IMR-90 (cell line): Measurements from ENCODE around the gene GLT1D1. TPM values are rescaled to one million over a fixed set of nuclear protein-coding genes. Genes with fewer than 3 reads are reported as not detected.
A peak's percentile ranks its signal among the peaks of the same experiment; 100 is the strongest.

ENCODE experiments used
- ATAC-seq: fragments of 200-7000 bp; cut with Tn5 transposase; 2 replicates; pipeline ENCODE4 v1.9.1; 2020; ENCODE audit warnings: low read depth, mild to moderate bottlenecking, moderate library complexity
- BruUV-seq: library from RNA; stranded (reverse); fragments of 400-500 nt; replicated peaks from 2 replicates; lab custom pipeline; 2021; lab: Mats Ljungman, UMichigan
- CTCF ChIA-PET: fragments of 300-600 bp; formaldehyde crosslinking; extraction: SDS; loops from one replicate; lab custom pipeline; 2021; ENCODE audit warnings: antibody characterized with exemption; lab: Yijun Ruan, JAX
- POLR2A ChIA-PET: fragments of 300-600 bp; sonication (Branson Sonifier 250); formaldehyde crosslinking; loops from one replicate; lab custom pipeline; 2022; ENCODE audit warnings: antibody characterized with exemption; ENCODE audit not compliant: unreplicated experiment; lab: Charles Lee
- DNase-seq: peaks from one replicate; pipeline ENCODE4 v3.0.0; 2013
- H2AFZ ChIP-seq: replicated peaks from 2 replicates; pipeline ENCODE3; 2013; ENCODE audit warnings: low read length, mild to moderate bottlenecking; ENCODE audit not compliant: poor library complexity
- H2AK5ac ChIP-seq: 2 replicates; pipeline ENCODE4 v1.6.1; 2013; ENCODE audit warnings: low read depth, low read length, inconsistent platforms
- H2AK9ac ChIP-seq: replicated peaks from 2 replicates; pipeline ENCODE3; 2013; ENCODE audit warnings: mild to moderate bottlenecking, low read depth, low read length, moderate library complexity; ENCODE audit not compliant: poor library complexity
- H2BK120ac ChIP-seq: 2 replicates; pipeline ENCODE4 v1.6.1; 2013; ENCODE audit warnings: low read depth, low read length, inconsistent platforms
- H2BK15ac ChIP-seq: 3 replicates; pipeline ENCODE4 v1.6.1; 2013; ENCODE audit warnings: low read depth, low read length, inconsistent platforms
- H2BK20ac ChIP-seq: 2 replicates; pipeline ENCODE4 v1.6.1; 2013; ENCODE audit warnings: low read depth, mild to moderate bottlenecking, inconsistent platforms, low read length, moderate library complexity
- H2BK5ac ChIP-seq: 2 replicates; pipeline ENCODE4 v1.6.1; 2013; ENCODE audit warnings: mild to moderate bottlenecking, low read depth, low read length, inconsistent platforms; ENCODE audit not compliant: poor library complexity, severe bottlenecking
- H3K14ac ChIP-seq: replicated peaks from 2 replicates; pipeline ENCODE4 v1.6.1; 2013; ENCODE audit warnings: low read depth, low read length, inconsistent platforms
- H3K18ac ChIP-seq: 2 replicates; pipeline ENCODE4 v1.6.1; 2013; ENCODE audit warnings: low read depth, low read length, control low read depth
- H3K23ac ChIP-seq: 2 replicates; pipeline ENCODE4 v1.6.1; 2013; ENCODE audit warnings: low read depth, low read length, inconsistent platforms
- H3K27ac ChIP-seq: 2 replicates; pipeline ENCODE4 v1.5.1; 2013; ENCODE audit warnings: mild to moderate bottlenecking, control low read depth, low read length; ENCODE audit not compliant: insufficient read depth
- H3K27me3 ChIP-seq: 2 replicates; pipeline ENCODE4 v1.6.1; 2013; ENCODE audit warnings: low read length; ENCODE audit not compliant: control insufficient read depth, insufficient read depth
- H3K36me3 ChIP-seq: 2 replicates; pipeline ENCODE4 v1.6.1; 2013; ENCODE audit warnings: low read length, mixed read lengths; ENCODE audit not compliant: control insufficient read depth, insufficient read depth
- H3K4ac ChIP-seq: 2 replicates; pipeline ENCODE4 v1.6.1; 2013; ENCODE audit warnings: low read depth, low read length, inconsistent platforms
- H3K4me1 ChIP-seq: 2 replicates; pipeline ENCODE4 v1.6.1; 2013; ENCODE audit warnings: low read length, mixed read lengths; ENCODE audit not compliant: control insufficient read depth, insufficient read depth
- H3K4me2 ChIP-seq: 2 replicates; pipeline ENCODE4 v1.6.1; 2013; ENCODE audit warnings: low read depth, mild to moderate bottlenecking, control low read depth, low read length, moderate library complexity
- H3K4me3 ChIP-seq: 2 replicates; pipeline ENCODE4 v1.5.1; 2013; ENCODE audit warnings: low read depth, mild to moderate bottlenecking, control low read depth, low read length, moderate library complexity; ENCODE audit not compliant: insufficient read depth
- H3K56ac ChIP-seq: 2 replicates; pipeline ENCODE4 v1.6.1; 2013; ENCODE audit warnings: low read length, inconsistent platforms; ENCODE audit not compliant: insufficient read depth; ENCODE audit errors: extremely low read depth
- H3K79me1 ChIP-seq, 2 experiments: 2 replicates each; pipeline ENCODE4 v1.6.1; 2013; ENCODE audit warnings: low read length in 2 of 2, inconsistent platforms in 1 of 2, low read depth in 1 of 2
- H3K9ac ChIP-seq: 2 replicates; pipeline ENCODE4 v1.6.1; 2013; ENCODE audit warnings: low read depth, low read length, control low read depth
- H3K9me1 ChIP-seq: 2 replicates; pipeline ENCODE4 v1.6.1; 2013; ENCODE audit warnings: low read length, inconsistent platforms; ENCODE audit not compliant: insufficient read depth
- H3K9me3 ChIP-seq: 2 replicates; pipeline ENCODE4 v1.6.1; 2013; ENCODE audit warnings: low read length; ENCODE audit not compliant: control insufficient read depth, insufficient read depth
- H4K20me1 ChIP-seq: 2 replicates; pipeline ENCODE4 v1.6.1; 2013; ENCODE audit warnings: low read length, inconsistent platforms; ENCODE audit not compliant: insufficient read depth
- H4K5ac ChIP-seq: 2 replicates; pipeline ENCODE4 v1.6.1; 2013; ENCODE audit warnings: mild to moderate bottlenecking, low read depth, low read length, control low read depth
- H4K8ac ChIP-seq, 2 experiments: 2 replicates each; pipeline ENCODE4 v1.6.1; 2013; ENCODE audit warnings: low read depth in 2 of 2, low read length in 2 of 2, control low read depth in 1 of 2, inconsistent platforms in 1 of 2
- H4K91ac ChIP-seq: 2 replicates; pipeline ENCODE4 v1.6.1; 2013; ENCODE audit warnings: low read depth, low read length, inconsistent platforms; ENCODE audit not compliant: insufficient read depth
- BHLHE40 ChIP-seq: fragments of 150-350 bp; IDR thresholded peaks from 2 replicates; pipeline ENCODE4 v1.6.1; 2016; ENCODE audit warnings: mild to moderate bottlenecking, low read depth, low read length
- CEBPB ChIP-seq: IDR thresholded peaks from 2 replicates; pipeline ENCODE4 v1.6.1; 2012; ENCODE audit warnings: low read depth, low read length, improper control_type of control experiment
- CHD1 ChIP-seq: IDR thresholded peaks from 2 replicates; pipeline ENCODE4 v1.6.1; 2012; ENCODE audit warnings: low read depth, low read length, improper control_type of control experiment
- FOS ChIP-seq: fragments of 150-350 bp; IDR thresholded peaks from 2 replicates; pipeline ENCODE4 v1.6.1; 2016; ENCODE audit warnings: low read depth, low read length
- MAFK ChIP-seq: IDR thresholded peaks from 2 replicates; pipeline ENCODE4 v1.6.1; 2012; ENCODE audit warnings: low read depth, low read length, improper control_type of control experiment
- MAZ ChIP-seq: IDR thresholded peaks from 2 replicates; pipeline ENCODE4 v1.6.1; 2012; ENCODE audit warnings: low read depth, mild to moderate bottlenecking, low read length, improper control_type of control experiment, moderate library complexity, borderline replicate concordance
- MXI1 ChIP-seq: IDR thresholded peaks from 2 replicates; pipeline ENCODE4 v1.6.1; 2012; ENCODE audit warnings: low read depth, mild to moderate bottlenecking, low read length, moderate library complexity, borderline replicate concordance
- NFE2L2 ChIP-seq: fragments of 150-350 bp; IDR thresholded peaks from 2 replicates; pipeline ENCODE4 v1.6.1; 2016; ENCODE audit warnings: low read depth, mild to moderate bottlenecking, low read length
- POLR2A ChIP-seq: IDR thresholded peaks from 2 replicates; pipeline ENCODE4 v1.6.1; 2012; ENCODE audit warnings: mild to moderate bottlenecking, low read depth, low read length
- RAD21 ChIP-seq: IDR thresholded peaks from 2 replicates; pipeline ENCODE4 v1.6.1; 2012; ENCODE audit warnings: low read length, improper control_type of control experiment
- RCOR1 ChIP-seq: IDR thresholded peaks from 2 replicates; pipeline ENCODE4 v1.6.1; 2012; ENCODE audit warnings: mild to moderate bottlenecking, low read length, improper control_type of control experiment; ENCODE audit not compliant: insufficient replicate concordance
- RFX5 ChIP-seq: IDR thresholded peaks from 2 replicates; pipeline ENCODE4 v1.8.0; 2012; ENCODE audit warnings: low read depth, mild to moderate bottlenecking, low read length, moderate library complexity
- SMC3 ChIP-seq: fragments of 150-350 bp; IDR thresholded peaks from 2 replicates; pipeline ENCODE4 v1.6.1; 2016; ENCODE audit warnings: low read depth, mild to moderate bottlenecking, antibody characterized with exemption, low read length, moderate library complexity
- WGBS, 2 experiments: methylation state at CpG; one replicate each; pipeline versions ENCODE4 v1.1.5 to v1.1.7; 2013; ENCODE audit warnings: missing lambda C conversion rate in 2 of 2; ENCODE audit not compliant: insufficient read length in 1 of 2; ENCODE audit errors: extremely low coverage in 2 of 2; 5-methylcytosine and 5-hydroxymethylcytosine counted together
- dilution Hi-C: fragments of 300-500 bp; cut with HindIII; formaldehyde crosslinking; loops from one replicate; pipeline ENCODE4 v1.14.3; 2018; ENCODE audit warnings: low sequenced_read_pairs; ENCODE audit not compliant: unreplicated experiment
- in situ Hi-C: fragments of 300-500 bp; cut with MboI; formaldehyde crosslinking; loops from 3 replicates; pipeline ENCODE4 v1.14.3; 2019; ENCODE audit warnings: low sequenced_read_pairs, inconsistent platforms, mixed read lengths
- intact Hi-C: fragments of 100-400 bp; cut with micrococcal nuclease; formaldehyde crosslinking; loops from 2 replicates; pipeline ENCODE4 v1.10.0; 2022
- polyA plus RNA-seq, 3 experiments: library from polyadenylated mRNA; depleted of rRNA; stranded (reverse); fragments of >200 nt; gene quantifications; 2 replicates each; pipeline ENCODE4 v1.2.3, GENCODE V29; 2012; ENCODE audit warnings: low replicate concordance in 1 of 3
- total RNA-seq: library from RNA; depleted of rRNA; stranded (reverse); fragments of >200 nt; gene quantifications from 2 replicates; pipeline ENCODE4 v1.2.3, GENCODE V29; 2012
- TF ChIP-seq, protein P1 (sequence below): conservative IDR thresholded peaks from 2 replicates; pipeline ENCODE4 v1.5.1; 2012; ENCODE audit warnings: mild to moderate bottlenecking, low read depth, low read length, improper control_type of control experiment
- TF ChIP-seq, protein P2 (sequence below): fragments of 150-350 bp; IDR thresholded peaks from 2 replicates; pipeline ENCODE4 v1.6.1; 2017; ENCODE audit warnings: mild to moderate bottlenecking, antibody characterized with exemption, low read length, low read depth
- TF ChIP-seq, protein P3 (sequence below): fragments of 150-350 bp; IDR thresholded peaks from 2 replicates; pipeline ENCODE4 v1.6.1; 2016; ENCODE audit warnings: low read depth, mild to moderate bottlenecking, low read length, moderate library complexity, borderline replicate concordance

The GLT1D1 gene
- total and polyA plus RNA-seq, 2 of the 4 experiments (the other 2 are of a cell fraction), result not detected

DNA sequence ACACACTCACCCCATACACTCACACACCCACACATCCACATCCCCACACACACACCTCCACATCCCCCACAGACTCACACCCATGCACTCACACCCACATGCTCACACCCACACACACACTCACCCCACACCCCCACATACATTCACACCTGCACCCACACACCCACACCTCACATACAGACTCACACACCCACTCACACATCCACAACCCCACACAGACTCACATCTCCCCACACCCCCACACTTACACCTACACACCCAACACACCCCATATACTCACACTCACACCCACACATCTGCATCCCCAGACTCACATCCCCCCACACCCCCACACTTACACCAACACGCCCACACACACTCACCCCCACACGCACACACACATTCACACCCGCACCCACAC, 171.8 kb downstream of the GLT1D1 start:
- DNase-seq (no peak), ATAC-seq (no peak)
- H3K14ac ChIP-seq, result no peak overlapping the region
- no peak overlapping the region for H3K18ac ChIP-seq
- no peaks in the 10 kb centered on the region for H4K20me1 ChIP-seq
- WGBS, 2 experiments, result 40% methylated on average over 1 of the region's 3 CpGs; no CpG with 5 or more reads in 1 of the 2 experiments
- TF ChIP-seq RFX5 (no peak), MAZ (no peak), RAD21 (no peak), MAFK (no peak), SMC3 (no peak), RCOR1 (no peak), CHD1 (no peak), NFE2L2 (no peak), BHLHE40 (no peak), FOS (no peak), POLR2A (no peak), MXI1 (no peak), CEBPB (no peak)
- TF ChIP-seq, protein P1, sequence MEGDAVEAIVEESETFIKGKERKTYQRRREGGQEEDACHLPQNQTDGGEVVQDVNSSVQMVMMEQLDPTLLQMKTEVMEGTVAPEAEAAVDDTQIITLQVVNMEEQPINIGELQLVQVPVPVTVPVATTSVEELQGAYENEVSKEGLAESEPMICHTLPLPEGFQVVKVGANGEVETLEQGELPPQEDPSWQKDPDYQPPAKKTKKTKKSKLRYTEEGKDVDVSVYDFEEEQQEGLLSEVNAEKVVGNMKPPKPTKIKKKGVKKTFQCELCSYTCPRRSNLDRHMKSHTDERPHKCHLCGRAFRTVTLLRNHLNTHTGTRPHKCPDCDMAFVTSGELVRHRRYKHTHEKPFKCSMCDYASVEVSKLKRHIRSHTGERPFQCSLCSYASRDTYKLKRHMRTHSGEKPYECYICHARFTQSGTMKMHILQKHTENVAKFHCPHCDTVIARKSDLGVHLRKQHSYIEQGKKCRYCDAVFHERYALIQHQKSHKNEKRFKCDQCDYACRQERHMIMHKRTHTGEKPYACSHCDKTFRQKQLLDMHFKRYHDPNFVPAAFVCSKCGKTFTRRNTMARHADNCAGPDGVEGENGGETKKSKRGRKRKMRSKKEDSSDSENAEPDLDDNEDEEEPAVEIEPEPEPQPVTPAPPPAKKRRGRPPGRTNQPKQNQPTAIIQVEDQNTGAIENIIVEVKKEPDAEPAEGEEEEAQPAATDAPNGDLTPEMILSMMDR, result no peak
- TF ChIP-seq, protein P2, sequence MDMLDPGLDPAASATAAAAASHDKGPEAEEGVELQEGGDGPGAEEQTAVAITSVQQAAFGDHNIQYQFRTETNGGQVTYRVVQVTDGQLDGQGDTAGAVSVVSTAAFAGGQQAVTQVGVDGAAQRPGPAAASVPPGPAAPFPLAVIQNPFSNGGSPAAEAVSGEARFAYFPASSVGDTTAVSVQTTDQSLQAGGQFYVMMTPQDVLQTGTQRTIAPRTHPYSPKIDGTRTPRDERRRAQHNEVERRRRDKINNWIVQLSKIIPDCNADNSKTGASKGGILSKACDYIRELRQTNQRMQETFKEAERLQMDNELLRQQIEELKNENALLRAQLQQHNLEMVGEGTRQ, result no peak
- TF ChIP-seq, protein P3, sequence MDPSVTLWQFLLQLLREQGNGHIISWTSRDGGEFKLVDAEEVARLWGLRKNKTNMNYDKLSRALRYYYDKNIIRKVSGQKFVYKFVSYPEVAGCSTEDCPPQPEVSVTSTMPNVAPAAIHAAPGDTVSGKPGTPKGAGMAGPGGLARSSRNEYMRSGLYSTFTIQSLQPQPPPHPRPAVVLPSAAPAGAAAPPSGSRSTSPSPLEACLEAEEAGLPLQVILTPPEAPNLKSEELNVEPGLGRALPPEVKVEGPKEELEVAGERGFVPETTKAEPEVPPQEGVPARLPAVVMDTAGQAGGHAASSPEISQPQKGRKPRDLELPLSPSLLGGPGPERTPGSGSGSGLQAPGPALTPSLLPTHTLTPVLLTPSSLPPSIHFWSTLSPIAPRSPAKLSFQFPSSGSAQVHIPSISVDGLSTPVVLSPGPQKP, result no peak
- intact Hi-C loops, result no loop called here
- no peak overlapping the region for H3K9ac ChIP-seq
- peaks cover 29% of the 10 kb centered on the region; the same call in 1 of the 2 replicates for H3K9me3 ChIP-seq
- H4K5ac ChIP-seq, result no peak overlapping the region
- H3K56ac ChIP-seq, result no peak overlapping the region
- H3K4me1 ChIP-seq, result no peaks in the 10 kb centered on the region
- H2AK9ac ChIP-seq, result no peak overlapping the region
- H3K23ac ChIP-seq, result no peak overlapping the region
- H2BK120ac ChIP-seq, result no peak overlapping the region
- no peaks in the 10 kb centered on the region for H3K9me1 ChIP-seq
- ChIA-PET CTCF (no interaction called here), POLR2A (no interaction called here)
- in situ Hi-C loops, result no loop called here
- no peaks in the 10 kb centered on the region for H3K79me1 ChIP-seq
- no peak overlapping the region for H3K27ac ChIP-seq
- H2BK15ac ChIP-seq, result no peak overlapping the region
- BruUV-seq, result no TSS peak
- H4K8ac ChIP-seq, result no peak overlapping the region
- H3K4me2 ChIP-seq, result no peak overlapping the region
- H2AFZ ChIP-seq, result no peak overlapping the region
- no peak overlapping the region for H3K4me3 ChIP-seq
- dilution Hi-C loops, result no loop called here
- H2AK5ac ChIP-seq, result no peak overlapping the region
- H3K36me3 ChIP-seq, result no peaks in the 10 kb centered on the region
- H4K91ac ChIP-seq, result no peak overlapping the region
- H3K4ac ChIP-seq, result no peak overlapping the region
- peak overlapping the region; percentile 67 for H2BK5ac ChIP-seq
- no peak overlapping the region for H2BK20ac ChIP-seq
- H3K27me3 ChIP-seq, result no peaks in the 10 kb centered on the region
